Amniotic stem cell (primary cell): ENCODE data around the gene PDCD7.
"Not testable (repeated sequence)": the region's sequence is repeated elsewhere in the genome, so short reads cannot be mapped to it uniquely, and the experiment has no call there.

Experiments used
- DNase-seq: peaks from one replicate; lab custom pipeline; 2025; lab: John Stamatoyannopoulos, UW

PDCD7 gene

DNA sequence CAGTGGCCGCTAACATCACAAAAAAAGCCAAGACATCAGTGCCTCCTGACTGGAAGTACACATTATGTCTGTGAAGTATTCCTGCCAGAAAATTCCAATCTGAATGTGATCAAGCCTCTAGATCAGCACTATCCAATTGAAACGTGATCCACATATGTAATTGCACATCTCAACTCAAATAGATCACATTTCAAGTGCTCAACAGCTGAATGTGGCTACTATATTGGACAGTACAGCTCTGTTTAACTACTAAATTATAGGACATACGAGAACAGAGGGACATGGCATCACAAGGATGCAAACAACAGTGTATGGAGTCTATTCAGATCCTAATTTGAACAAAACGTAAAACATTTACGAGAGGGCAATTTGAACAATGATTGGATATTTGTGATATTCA lies 18.1 kb downstream of the PDCD7 start:
- DNase-seq: no peak

DNA sequence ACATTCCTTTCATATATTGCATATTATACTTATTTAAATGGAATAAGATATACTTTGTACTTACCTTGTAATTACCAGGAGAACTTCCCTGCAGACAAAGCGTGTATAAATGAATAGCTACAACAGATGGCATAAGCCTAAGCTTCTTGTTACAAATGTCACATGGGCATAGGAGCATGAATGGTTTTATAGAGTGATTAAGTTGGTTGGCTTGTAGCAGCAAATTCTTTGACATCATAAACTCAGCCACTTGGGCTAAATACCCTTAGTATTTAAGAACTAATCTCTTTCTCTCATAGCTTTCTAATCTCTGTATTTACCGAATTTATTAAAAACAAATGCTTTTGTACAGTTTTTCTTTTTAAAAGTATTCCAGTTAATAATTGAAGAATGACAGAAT lies 18.5 kb downstream of the PDCD7 start, which contains the start of gene UBAP1L:
TSS of gene UBAP1L (minus strand) at position 115 of the 400 bp plus-strand sequence. CDS start 8,985 bp downstream, outside the sequence.
- no peak for DNase-seq

DNA sequence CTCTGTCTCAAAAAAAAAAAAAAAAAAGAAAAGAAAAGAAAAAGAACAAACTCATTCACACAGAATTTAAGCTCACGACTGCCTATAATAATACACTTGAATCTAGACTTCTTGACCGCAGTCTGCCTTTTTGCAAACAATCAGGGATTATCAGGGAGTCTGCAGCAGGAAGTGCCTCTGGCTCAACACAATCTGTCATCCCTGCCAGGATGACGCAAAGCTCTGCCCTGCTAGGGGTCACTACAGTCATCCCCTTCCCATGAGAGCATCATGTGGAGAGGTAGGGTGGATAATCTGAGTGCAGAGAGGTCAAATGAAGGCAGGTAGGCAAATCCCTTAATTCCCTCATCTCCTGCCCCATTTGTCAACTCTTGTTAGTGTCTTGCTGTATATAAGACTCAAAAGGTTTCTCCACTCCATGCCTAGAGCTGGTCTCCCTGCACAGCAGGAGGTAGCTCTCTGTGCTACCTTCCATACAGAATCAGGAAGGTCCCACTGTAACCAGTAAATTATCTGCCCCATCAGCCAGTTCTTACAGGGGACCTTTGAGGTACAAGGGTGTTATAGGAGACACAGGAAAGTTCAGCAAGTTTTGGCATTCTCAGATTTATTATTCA lies 22.8 kb downstream of the PDCD7 start:
- no peak for DNase-seq

DNA sequence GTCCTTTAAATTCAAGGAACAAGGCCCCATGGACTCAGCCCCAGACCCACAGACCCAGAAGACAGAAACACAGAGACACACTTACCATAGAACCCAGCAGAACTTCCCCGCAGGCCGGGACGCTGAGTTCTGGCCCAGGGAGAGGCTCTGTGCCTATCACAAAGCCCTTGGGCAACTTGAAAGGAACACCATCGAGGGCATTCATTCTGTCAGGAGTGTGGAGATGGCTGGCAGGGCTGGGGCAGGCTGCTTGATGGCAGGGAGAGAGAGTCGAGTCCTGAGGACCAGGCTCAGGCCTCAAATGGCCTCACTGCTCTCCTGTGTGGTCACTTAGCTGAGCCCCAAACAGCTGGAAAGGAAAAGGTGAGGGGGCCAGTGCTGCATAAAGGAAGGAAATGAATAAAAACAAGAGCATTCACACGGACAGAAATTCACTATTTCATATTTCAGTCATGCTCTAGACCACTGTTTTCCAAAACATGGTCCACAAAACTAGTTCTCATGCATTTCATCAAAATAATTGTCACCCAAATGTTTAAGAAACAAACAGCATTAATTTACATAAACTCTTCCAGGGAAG lies 27.5 kb downstream of the PDCD7 start:
- no peak for DNase-seq

DNA sequence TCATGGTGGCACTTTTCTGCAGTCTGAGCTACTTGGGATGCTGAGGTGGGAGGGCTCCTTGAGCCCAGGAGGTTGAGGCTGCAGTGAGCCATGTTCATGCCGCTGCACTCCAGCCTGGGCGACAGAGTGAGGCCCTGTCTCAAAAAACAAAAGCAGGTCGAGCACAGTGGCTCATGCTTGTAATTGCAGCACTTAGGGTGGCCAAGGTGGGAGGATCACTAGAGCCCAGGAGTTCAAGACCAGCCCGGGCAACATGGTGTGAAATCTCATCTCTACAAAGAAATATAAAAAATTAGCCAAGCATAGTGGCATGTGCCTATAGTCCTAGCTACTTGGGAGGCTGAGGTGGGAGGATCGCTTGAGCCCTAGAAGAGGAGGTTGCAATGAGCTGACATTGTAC lies 28.6 kb downstream of the PDCD7 start:
- no peak for DNase-seq

DNA sequence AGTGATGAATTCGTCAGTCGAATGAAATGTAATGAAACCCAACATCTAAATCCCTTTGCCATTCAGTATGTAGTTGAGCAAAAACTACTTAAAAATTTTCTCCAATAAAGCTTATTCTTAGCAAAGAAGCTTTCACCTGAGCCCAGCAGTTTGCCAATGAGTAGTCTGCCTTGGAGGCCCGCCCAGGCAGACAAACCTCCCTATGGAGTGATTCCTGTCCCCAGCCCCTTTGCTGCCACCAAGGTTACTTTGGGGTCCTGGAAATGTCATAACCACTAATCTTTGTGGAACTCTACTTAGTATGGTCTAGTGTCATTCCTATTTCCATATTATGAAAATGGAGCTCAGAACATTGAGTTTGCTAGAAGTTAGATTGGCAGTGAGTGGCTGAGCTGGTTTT lies 30.7 kb downstream of the PDCD7 start:
- DNase-seq: no peak

DNA sequence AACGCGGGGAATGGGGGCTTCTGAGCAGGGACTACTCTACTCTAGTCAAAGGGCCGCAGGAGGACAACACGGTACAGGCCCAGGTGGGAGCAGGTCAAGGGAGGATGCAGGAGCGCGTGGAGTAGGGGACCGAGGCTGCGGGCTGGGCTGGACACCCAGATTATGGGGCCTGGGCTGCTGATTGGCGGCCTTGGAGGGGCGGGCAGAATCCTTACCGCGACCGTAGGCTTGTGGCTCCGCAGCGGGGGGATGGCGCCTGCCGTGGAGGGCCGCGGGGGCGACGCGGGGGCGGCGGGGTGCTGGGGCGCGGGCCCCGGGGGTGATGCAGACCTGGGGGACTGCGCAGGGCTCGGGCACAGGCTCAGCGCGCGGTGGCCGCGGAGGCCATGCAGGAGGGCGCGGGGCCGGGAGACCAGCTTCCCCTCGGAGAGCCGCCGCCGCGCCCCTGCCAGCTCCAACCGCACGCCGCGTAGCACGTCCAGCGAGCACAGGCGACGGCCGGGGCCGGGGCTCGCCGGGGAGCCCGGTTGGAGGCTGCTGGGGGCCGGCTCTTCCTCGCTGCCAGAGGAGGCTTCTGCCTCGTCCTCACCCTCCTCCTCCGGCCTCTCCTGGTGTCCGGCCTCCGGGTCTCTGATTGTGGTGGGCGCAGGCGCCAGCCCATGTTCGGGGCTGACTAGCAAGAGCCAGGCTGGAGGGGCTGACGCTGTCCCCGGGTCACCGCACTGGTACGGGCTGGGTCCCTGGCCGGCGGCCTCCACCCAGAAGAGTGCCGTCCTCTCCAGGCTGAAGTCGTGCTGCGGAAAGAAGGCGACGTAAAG lies 31.5 kb downstream of the PDCD7 start:
- DNase-seq: no peak

DNA sequence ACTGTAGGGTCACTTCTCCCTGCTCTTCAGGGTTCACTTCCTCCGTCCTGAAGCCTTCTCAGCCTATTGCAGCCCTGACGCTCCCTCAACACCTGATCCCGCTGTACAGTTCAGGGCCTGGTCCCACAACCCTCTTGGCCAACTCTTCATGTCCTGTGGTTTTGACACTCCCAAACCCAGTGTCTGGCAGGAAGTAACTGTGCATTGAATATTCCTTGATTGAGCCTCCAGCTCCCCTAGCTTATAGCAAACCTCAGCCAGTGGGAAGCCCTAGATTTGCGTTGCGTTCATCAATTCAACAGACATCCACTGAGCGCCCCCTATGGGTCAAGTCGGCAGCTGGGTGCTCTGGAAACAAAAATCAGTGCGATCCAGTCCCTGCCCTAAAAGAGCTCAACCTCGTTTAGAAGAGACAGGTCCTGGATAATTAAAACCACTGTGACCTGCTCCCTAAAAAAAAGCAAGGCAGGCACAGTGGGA lies 32.2 kb downstream of the PDCD7 start:
- no peak for DNase-seq

DNA sequence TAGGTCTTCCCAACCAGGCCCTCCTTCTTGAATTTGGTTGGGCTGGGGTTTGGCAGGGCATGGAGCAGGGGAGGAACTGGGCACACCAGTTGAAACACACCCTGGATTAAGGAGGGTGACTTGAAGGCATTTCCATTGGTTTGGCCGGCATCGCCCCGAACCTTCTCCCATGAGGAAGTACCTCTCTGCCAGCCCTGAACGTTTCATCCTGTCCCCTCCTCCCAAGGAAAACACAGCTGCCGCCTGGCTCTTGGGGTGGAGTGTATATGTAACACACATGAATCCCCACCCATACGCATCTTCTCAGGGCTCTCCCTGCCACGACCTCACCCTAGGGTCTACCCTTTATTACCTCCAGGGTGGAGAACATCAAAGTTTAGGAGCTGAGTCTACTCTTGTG lies 33.2 kb downstream of the PDCD7 start:
- DNase-seq: no peak

DNA sequence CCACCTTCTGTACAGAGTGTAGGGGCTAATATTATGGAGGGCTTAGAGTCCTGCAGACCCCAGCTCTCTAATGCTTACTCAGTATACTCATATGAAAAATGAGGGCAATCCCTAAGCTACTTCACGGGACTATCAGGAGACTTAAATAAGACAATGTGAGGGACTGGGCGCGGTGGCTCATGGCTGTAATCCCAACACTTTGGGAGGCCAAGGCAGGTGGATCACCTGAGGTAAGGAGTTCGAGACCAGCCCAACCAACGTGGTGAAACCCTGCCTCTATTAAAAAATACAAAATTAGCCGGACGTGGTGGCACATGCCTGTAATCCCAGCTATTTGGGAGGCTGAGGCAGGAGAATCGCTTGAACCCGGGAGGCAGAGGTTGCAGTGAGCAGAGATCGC lies 33.8 kb downstream of the PDCD7 start:
- DNase-seq: not testable (repeated sequence)

DNA sequence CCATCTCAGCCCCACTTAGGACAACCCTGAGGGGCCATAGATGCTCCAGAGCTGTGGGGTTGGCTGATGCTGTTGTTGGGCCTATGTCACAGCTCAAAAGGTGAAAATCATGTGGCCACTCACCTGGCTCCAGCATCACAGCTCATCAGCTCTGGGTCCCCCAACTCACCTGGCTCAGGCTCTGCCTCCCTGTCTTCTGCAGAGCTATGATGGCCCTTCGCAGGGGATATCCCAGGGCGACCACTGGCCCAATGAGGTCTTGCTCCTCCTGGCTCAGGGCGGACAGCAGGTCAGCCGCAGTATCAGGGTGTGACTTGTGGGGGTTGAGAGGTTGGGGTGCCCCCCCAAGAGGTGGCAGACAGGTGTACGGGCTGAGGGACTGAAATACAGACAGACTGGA lies 34.3 kb downstream of the PDCD7 start:
- DNase-seq: no peak

DNA sequence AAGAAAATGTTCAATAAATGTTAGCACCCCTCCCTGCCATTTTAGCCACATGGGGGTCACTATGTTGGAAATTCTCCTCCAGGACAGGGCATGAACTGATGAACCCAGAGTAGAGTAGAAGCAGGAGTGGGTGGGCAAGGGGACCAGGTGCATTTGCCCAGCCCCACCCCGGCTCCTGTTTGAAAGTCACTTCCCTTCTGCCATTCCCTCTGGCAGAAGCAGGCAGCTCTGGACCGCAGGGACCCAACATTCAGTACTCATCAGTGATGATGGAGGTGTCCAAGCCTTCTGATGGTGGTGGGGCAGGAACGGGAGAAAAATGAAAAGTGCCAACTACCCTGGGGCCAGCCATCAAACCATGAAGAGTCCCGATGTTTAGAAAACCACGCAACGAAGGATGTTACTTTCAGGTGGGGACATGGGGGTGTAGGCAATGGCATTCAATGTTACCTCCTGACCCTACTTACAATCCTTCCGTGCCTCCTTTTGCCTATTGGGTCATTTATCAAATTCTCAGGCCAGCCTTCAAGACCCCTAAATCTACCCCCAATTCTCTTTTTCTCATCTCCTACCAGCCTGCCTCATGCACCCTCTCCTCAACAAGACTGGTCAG lies 35.9 kb downstream of the PDCD7 start:
- DNase-seq: no peak

DNA sequence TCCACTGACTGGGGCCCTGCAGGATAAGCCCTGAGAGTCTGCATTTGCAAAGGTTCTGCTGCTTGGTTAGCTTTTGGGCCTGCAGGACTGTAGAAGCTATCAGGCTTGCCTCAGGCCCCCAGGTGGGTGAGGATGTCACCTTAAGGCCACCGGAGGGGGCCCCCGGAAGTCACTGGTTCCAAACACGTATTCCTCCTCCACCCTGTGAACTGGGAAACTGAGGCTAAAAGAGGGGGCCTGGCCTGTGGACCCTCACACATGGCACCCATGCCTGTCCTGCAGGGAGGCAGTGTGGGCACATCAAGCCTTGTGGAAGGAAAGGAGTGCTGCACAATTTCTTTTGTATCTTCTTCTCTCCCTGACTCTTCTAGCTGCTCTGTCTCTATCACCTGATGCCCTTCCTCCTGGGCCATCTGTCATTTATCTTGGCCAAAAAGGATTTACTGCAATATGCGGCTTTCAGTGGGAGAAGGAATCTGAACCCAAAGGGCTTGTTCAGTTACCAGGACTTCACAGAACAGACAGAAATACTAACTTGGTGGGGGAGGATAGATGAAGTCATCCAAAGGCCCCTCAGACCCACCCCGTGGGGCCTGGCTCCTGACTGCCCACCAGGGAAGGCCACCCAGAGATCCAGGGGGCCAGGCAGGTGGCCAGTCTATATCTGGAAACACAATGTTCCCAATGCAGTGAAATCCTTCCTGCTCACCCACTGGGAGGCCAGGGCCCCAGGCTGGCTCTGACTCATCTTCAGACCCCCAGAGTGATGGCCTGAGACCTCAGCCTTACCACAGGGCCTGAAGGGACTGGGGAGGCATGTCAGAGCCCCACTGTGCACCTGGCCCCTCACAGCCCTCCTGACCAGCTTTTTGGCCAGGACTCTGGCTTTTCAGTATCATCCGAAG lies 36.9 kb downstream of the PDCD7 start:
- DNase-seq: no peak

DNA sequence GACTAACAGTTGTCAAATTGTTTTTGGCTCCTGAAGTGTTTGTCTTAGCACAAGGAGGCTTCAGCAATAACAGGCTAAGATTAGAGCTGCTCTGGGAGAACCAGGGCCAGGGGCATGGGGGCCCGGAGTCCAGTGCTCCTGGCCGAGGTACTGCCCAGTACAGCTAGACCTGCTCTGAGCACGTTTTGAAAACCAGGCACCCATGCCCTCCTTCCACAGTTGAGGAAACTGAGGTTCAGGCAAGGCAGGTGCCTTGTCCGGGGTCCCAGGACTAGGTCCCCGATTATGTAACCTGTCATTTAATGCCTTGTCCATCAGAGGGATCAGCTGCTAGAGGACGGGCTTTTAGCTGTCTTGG lies 37.9 kb downstream of the PDCD7 start:
- DNase-seq: no peak

DNA sequence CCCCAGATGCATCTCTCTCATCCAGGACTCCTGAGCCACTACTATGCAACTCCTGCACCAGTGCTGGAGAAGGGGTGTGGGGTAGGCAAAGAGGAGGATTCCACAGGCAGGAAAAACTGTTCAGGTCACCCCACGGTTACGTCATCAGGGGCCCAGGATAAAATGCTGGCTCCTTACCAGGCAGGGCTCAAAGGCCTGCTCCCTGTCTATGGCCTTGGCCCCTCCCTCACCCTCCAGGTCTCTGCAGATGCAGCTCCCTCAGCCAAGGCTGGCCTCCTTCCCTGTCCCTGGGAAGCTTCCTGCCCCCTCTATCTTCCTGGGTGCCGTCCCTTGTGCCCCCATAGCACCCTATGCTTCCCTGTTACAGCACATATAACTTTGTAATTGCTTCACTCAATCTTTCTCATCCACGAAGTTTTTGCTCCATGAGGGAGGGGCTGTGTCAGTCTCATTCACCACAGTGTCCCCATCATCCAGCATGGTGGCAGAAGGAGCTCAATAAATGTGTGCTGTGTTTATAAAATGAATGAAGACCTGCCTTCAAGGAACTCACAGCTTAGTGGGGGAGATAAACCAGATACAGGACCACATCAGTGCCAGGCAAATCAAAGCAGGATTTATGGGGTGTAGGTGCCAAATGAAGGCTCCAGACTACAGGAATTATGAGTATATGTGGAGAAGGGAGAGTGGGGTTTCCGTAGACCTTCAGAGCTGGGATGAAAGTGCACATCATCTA lies 38.4 kb downstream of the PDCD7 start:
- DNase-seq: no peak

DNA sequence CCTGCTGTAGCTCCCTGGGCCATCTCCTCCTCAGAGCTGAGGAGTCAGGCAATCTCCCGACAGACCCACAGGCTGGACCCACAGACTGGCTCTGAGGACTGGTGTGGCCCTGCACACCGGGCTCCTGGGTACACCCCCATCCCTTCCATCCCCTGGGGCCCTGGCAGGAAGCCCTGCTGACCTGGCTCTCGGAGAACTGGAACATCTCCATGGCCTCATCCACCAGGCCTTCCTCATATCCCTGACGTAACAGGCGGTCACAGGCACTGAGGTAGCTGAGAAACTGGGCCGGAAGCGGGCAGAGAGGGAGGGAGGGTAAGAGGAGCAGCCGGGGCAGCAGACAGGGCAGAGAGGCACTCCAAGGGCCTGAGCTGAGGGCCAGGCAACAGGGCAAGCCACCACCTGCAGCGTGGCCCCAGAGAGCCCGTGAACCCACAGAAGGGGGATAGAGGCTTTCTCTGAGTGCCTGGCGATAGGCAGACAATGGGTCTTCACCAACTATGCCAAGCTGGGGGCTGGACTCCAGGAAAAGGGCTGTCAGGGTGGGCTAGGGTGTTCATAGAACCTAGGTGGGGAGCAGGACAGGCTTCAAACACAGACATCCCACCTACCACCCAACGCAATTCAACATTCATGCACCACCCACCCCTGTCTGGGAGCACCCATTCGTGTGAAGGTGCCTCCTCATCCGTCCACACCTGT lies 39.2 kb downstream of the PDCD7 start:
- DNase-seq: no peak

DNA sequence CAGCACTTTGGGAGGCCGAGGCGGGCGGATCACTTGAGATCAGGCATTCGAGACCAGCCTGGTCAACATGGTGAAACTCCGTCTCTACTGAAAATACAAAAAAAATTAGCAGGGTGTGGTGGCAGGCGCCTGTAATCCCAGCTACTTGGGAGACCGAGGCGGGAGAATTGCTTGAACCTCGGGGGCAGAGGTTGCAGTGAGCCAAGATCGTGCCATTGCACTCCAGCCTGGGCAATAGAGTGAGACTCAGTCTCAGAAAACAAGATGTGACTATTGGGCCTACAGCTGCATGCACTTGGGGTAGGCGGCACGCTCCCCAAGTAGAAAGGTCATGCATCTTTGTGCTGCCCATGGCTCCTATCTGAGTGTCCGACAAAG lies 39.8 kb downstream of the PDCD7 start:
- not testable (repeated sequence) for DNase-seq

DNA sequence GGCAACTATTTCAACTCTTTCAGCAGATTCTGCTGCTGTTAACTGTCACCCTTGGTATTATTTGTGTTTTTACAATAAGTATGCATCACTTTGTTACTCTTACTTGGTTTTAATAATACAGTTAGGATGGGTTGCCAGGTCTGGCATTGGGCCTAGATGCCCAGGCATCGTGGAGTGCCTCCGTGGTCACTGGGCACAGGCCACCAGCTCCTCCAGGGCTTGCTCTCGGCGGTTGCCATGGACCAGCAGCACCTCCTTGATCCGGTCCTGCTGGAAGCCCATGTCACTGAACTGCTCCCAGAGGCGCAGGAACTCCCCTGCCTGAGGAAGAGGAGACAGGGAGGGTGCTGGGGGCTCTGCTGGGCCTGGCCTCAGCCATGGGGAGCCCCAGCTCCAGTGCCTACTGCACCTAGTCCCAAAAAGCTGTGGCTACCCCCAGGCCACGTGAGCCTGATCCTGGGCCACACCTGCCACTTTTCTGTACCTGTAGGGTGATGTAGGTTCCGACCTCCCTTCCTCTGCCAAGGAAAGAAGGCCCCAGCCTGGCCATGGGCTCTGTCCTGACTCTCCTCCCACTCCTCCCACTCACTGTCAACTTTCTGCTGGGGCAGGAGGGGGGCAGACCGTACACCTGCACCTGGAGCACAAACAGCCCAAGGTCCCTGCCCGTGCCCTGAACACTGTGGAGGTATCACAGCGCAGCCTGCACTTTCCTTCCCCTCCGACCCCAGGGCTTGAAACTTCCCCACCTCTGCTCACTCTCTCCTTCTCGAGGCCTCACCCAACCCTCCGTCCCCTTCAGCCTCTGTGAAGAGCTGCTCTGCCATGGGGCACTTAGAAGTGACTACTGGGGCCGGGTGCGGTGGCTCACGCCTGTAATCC lies 40.5 kb downstream of the PDCD7 start:
- no peak for DNase-seq
